Breast epithelium (tissue), 4 donors: Measurements from ENCODE around the gene SMARCAL1. TPM values are rescaled to one million over a fixed set of nuclear protein-coding genes. Genes with fewer than 3 reads are reported as not detected.

Experiments
- DNase-seq, 2 donors: peaks; one replicate each; pipeline ENCODE4 v3.0.0-alpha.2; 2019; ENCODE audit warnings: low spot score in 2 of 2
- H3K27ac ChIP-seq, 2 donors: fragments of 200-600 bp; sonication (generic) in 1 of 2; one replicate each; pipeline ENCODE4 v1.5.1; 2016 to 2019; ENCODE audit warnings: mild to moderate bottlenecking in 1 of 2
- H3K27me3 ChIP-seq, 2 donors: fragments of 200-600 bp; sonication (generic) in 1 of 2; one replicate each; pipeline versions ENCODE4 v1.5.1 to v1.6.0; 2017 to 2019; ENCODE audit warnings: control low read depth in 1 of 2, mild to moderate bottlenecking in 1 of 2
- H3K36me3 ChIP-seq: fragments of 200-600 bp; one replicate; pipeline ENCODE4 v1.5.1; 2019
- H3K4me1 ChIP-seq, 2 donors: fragments of 200-600 bp; sonication (generic); one replicate each; pipeline ENCODE4 v1.5.1; 2016 to 2019; ENCODE audit warnings: control low read depth in 1 of 2
- H3K4me3 ChIP-seq, 3 donors: fragments of 200-600 bp; sonication (generic); 1 replicate in 2 of 3; 2 replicates in 1 of 3; pipeline ENCODE4 v1.5.1; 2016 to 2019; ENCODE audit warnings: mild to moderate bottlenecking in 3 of 3, moderate library complexity in 2 of 3
- H3K9me3 ChIP-seq, 2 donors: fragments of 200-600 bp; sonication (generic) in 1 of 2; one replicate each; pipeline ENCODE4 v1.5.1; 2016 to 2019; ENCODE audit warnings: control low read depth in 1 of 2
- POLR2A ChIP-seq: fragments of 450-650 bp; IDR thresholded peaks from one replicate; pipeline ENCODE4 v1.6.1; 2016; ENCODE audit warnings: antibody characterized with exemption, mild to moderate bottlenecking, moderate library complexity
- POLR2AphosphoS5 ChIP-seq, 3 donors: sonication (generic); formaldehyde crosslinking; IDR thresholded peaks; one replicate each; pipeline ENCODE4 v1.6.1; 2017; ENCODE audit warnings: antibody characterized with exemption in 3 of 3
- intact Hi-C: fragments of 100-400 bp; cut with DNase I; formaldehyde crosslinking; loops from one replicate; pipeline ENCODE4 v1.15.1; 2023; ENCODE audit warnings: low total_unique reads
- total RNA-seq, 3 donors: library from RNA; depleted of rRNA; stranded (reverse); fragments of >200 nt; gene quantifications; one replicate each; pipeline ENCODE4 v1.1.0, GENCODE V29; 2016
- TF ChIP-seq, protein P1 (sequence below), 3 donors: fragments of 450-650 bp; IDR thresholded peaks; one replicate each; pipeline ENCODE4 v1.5.1; 2016 to 2017; ENCODE audit warnings: antibody characterized with exemption in 3 of 3, mild to moderate bottlenecking in 3 of 3, moderate library complexity in 3 of 3

The SMARCAL1 gene
- total RNA-seq, 3 donors from 2014 or later = 12.0 to 28.1 (median 20.6) TPM

DNA sequence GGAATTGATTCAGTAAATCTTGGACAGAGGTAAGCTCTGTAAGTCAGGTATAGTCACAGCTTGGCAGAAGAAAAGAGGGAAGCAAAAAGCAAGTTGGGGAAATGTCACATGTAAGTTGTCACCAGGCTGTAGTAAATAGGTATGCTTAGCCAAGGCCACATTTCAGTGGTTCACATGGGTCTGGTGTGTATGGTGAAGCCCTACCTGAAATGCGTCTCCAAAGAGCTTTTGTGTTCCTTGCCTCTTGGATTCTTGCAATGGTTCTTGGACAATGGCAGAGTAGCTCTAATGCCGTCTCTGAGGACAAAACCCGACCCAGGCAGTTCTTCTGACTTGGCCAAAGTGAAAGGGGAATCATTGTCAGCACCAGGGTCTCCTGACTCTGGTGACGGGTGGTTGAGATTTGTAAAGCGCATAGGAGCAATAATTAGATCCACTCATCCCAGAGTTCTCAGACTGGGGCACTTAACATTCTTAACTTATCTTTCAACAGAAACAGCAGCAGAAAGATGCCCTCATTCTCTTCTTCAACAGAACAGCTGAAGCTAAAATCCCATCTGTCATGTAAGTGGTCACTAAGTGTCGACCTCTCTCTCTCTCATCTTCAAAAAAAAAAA lies 51.9 kb downstream of the SMARCAL1 start:
- H3K9me3 ChIP-seq = no peaks in the 10 kb centered on the region
- H3K4me3 ChIP-seq = no peak overlapping the region
- no peaks in the 10 kb centered on the region for H3K27me3 ChIP-seq
- intact Hi-C loops = no loop called here
- H3K36me3 ChIP-seq = no peaks in the 10 kb centered on the region
- H3K4me1 ChIP-seq = no peaks in the 10 kb centered on the region
- no peak for DNase-seq
- H3K27ac ChIP-seq = no peak overlapping the region
- TF ChIP-seq POLR2A (no peak), POLR2AphosphoS5 (IDR thresholded peaks at IDR 0.05) (no peak)
- TF ChIP-seq, protein P1, sequence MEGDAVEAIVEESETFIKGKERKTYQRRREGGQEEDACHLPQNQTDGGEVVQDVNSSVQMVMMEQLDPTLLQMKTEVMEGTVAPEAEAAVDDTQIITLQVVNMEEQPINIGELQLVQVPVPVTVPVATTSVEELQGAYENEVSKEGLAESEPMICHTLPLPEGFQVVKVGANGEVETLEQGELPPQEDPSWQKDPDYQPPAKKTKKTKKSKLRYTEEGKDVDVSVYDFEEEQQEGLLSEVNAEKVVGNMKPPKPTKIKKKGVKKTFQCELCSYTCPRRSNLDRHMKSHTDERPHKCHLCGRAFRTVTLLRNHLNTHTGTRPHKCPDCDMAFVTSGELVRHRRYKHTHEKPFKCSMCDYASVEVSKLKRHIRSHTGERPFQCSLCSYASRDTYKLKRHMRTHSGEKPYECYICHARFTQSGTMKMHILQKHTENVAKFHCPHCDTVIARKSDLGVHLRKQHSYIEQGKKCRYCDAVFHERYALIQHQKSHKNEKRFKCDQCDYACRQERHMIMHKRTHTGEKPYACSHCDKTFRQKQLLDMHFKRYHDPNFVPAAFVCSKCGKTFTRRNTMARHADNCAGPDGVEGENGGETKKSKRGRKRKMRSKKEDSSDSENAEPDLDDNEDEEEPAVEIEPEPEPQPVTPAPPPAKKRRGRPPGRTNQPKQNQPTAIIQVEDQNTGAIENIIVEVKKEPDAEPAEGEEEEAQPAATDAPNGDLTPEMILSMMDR (IDR thresholded peaks at IDR 0.05) = no peak

DNA sequence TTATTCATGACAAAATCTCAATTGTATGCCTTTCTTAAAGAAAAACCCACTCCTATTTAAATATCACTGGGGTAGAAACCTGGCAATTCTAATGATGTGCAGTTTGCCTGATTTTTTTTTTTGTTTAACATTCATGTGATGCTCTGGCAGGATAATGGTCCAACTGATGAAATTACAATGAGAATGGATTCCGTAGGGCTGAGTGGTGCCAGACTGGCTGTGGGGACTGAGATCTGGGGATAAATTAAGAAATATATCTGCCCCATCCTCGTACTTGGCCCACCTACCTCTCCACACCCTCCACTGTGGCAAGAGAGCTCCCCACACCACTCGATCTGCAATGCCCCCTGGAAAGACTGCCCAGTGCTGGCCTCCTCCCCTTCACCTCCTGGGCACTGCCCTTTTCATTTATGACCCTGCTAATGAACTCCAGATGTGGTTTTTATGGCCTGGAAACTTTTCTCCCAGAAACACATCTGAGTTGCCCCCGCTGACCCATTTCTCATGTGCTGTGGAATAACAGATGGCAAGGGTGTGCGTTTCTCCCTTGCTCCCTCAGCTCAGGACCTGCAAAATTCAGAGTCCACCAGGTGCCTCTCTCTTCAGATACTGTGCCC lies 53.4 kb downstream of the SMARCAL1 start:
- no peaks in the 10 kb centered on the region for H3K36me3 ChIP-seq
- H3K27me3 ChIP-seq = no peaks in the 10 kb centered on the region
- H3K9me3 ChIP-seq = no peaks in the 10 kb centered on the region
- H3K4me1 ChIP-seq = no peaks in the 10 kb centered on the region
- H3K4me3 ChIP-seq = no peak overlapping the region
- no peak for DNase-seq
- H3K27ac ChIP-seq = no peak overlapping the region
- TF ChIP-seq, protein P1 (IDR thresholded peaks at IDR 0.05) = no peak
- no peak for TF ChIP-seq POLR2AphosphoS5 (IDR thresholded peaks at IDR 0.05)
- intact Hi-C loops = no loop called here

DNA sequence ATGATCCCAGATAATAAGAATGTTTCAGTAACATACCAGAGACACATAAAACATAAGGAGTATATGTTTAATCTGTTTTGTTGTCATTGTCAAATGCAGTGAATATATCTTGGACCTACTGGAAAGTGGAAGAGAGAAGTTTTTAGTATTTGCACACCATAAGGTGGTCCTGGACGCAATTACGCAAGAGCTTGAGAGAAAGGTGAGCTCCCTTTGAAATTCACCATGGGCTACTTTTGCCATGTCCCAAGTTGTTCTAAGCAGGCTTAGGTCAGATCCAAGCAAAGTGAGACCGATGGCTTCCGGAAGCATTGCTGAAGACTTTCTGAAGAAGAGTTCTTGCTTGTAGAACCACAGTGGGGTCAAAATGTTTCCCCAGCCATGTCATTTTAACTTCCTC lies 55.6 kb downstream of the SMARCAL1 start:
- DNase-seq = no peak
- no peaks in the 10 kb centered on the region for H3K4me1 ChIP-seq
- H3K4me3 ChIP-seq = no peak overlapping the region
- H3K27ac ChIP-seq = no peak overlapping the region
- TF ChIP-seq POLR2A (no peak), POLR2AphosphoS5 (IDR thresholded peaks at IDR 0.05) (no peak)
- TF ChIP-seq, protein P1 (IDR thresholded peaks at IDR 0.05) = no peak
- H3K9me3 ChIP-seq = no peaks in the 10 kb centered on the region
- H3K36me3 ChIP-seq = no peaks in the 10 kb centered on the region
- intact Hi-C loops = no loop called here
- no peaks in the 10 kb centered on the region for H3K27me3 ChIP-seq

DNA sequence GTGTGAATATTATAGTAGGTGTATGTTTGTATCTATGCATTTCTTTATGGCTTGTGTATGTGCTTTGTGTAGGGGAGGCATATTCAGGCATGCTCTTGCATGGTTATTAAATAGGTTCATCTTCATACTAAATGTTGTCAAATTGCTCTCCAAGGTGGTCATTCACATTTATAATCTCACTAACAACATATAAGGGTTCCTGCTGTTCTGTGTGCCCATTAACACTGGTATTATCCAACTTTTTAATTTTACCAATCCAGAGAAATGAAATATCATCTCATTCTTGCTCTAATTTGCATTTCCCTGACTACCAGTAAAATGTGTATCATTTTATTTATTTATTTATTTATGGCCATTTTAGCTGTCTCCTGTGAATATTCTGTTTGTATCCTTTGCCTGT lies 57.4 kb downstream of the SMARCAL1 start:
- Histone ChIP-seq H3K27ac (no peak overlapping the region), H3K4me1 (no peaks in the 10 kb centered on the region), H3K36me3 (no peaks in the 10 kb centered on the region), H3K4me3 (no peak overlapping the region), H3K9me3 (no peaks in the 10 kb centered on the region), H3K27me3 (no peaks in the 10 kb centered on the region)
- intact Hi-C loops = no loop called here
- no peak for TF ChIP-seq POLR2AphosphoS5 (IDR thresholded peaks at IDR 0.05)
- TF ChIP-seq, protein P1 (IDR thresholded peaks at IDR 0.05) = no peak
- no peak for TF ChIP-seq POLR2A
- no peak for DNase-seq

DNA sequence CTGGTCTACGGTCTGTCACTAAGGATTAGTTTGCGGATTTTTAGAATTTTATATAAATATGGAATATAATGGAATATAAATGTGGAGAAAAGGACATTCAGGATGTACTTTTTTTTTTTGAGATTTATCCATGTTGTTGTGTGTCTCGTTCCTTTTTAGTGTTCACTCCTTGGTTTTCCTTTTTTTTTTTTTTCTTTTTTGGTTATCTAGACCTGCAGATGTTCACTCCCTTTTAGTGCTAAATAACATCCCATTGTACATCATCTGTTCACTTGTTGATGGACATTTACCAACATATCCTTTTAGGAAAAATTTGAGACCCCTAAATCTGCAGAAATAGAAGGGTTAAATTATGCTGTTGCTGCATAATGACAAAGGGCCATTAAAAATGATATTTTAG lies 60.9 kb downstream of the SMARCAL1 start:
- Histone ChIP-seq H3K4me3 (no peak overlapping the region), H3K27ac (no peak overlapping the region), H3K9me3 (no peaks in the 10 kb centered on the region), H3K27me3 (no peaks in the 10 kb centered on the region), H3K36me3 (no peaks in the 10 kb centered on the region), H3K4me1 (no peaks in the 10 kb centered on the region)
- intact Hi-C loops = no loop called here
- TF ChIP-seq POLR2A (no peak), POLR2AphosphoS5 (IDR thresholded peaks at IDR 0.05) (no peak)
- TF ChIP-seq, protein P1 (IDR thresholded peaks at IDR 0.05) = no peak
- DNase-seq = no peak
